GM21447 (cell line): ENCODE results near the gene RAB5IF.
"Not testable (repeated sequence)": the region's sequence is repeated elsewhere in the genome, so short reads cannot be mapped to it uniquely, and the experiment has no call there.

ENCODE experiments used
- ATAC-seq: cut with Tn5 transposase; IDR thresholded peaks from one replicate; pipeline ENCODE4 v1.9.1; 2021; ENCODE audit not compliant: unreplicated experiment

RAB5IF gene

GRCh38 chr20:36605399-36606157 is at the start of gene RAB5IF:
Gene RAB5IF, plus strand, starts transcription at chr20:36605779. Its CDS starts 173 bp downstream, at chr20:36605952.
- ATAC-seq, result peak; percentile 78

GRCh38 chr20:36562724-36563123 is 42.9 kb upstream of the RAB5IF start:
- no peak for ATAC-seq

- no peak for ATAC-seq
These were observed 42.2 kb upstream of the RAB5IF start for GRCh38 chr20:36563374-36563773.

GRCh38 chr20:36564078-36564725 is 41.4 kb upstream of the RAB5IF start:
- ATAC-seq, result not testable (repeated sequence)

- ATAC-seq, result not testable (repeated sequence)
These were observed 40.9 kb upstream of the RAB5IF start for GRCh38 chr20:36564726-36565121.

- no peak for ATAC-seq
These were observed 40.1 kb upstream of the RAB5IF start for GRCh38 chr20:36565520-36565919.

GRCh38 chr20:36569847-36570429 is 35.6 kb upstream of the RAB5IF start:
- ATAC-seq, result no peak

GRCh38 chr20:36571564-36572504 is 33.7 kb upstream of the RAB5IF start:
- ATAC-seq, result no peak

GRCh38 chr20:36572701-36573102 is 32.9 kb upstream of the RAB5IF start:
- peak; percentile 12 for ATAC-seq

- peak; percentile 63 for ATAC-seq
These were observed 32.3 kb upstream of the RAB5IF start, which contains the start of gene TGIF2 for GRCh38 chr20:36573103-36573797. Gene TGIF2, plus strand, starts transcription at chr20:36573597. Its CDS starts 5,178 bp downstream, at chr20:36578775.

GRCh38 chr20:36573798-36574365 is 31.7 kb upstream of the RAB5IF start:
- no peak for ATAC-seq

GRCh38 chr20:36574366-36575135 is 31.0 kb upstream of the RAB5IF start:
- no peak for ATAC-seq

- ATAC-seq, result no peak
These were observed 29.5 kb upstream of the RAB5IF start for GRCh38 chr20:36576081-36576445.

- no peak for ATAC-seq
These were observed 27.1 kb upstream of the RAB5IF start for GRCh38 chr20:36578356-36579041.

GRCh38 chr20:36579996-36580545 is 25.5 kb upstream of the RAB5IF start:
- no peak for ATAC-seq

GRCh38 chr20:36582322-36582721 is 23.3 kb upstream of the RAB5IF start:
- ATAC-seq, result no peak

GRCh38 chr20:36582821-36583220 is 22.8 kb upstream of the RAB5IF start:
- no peak for ATAC-seq

- no peak for ATAC-seq
These were observed 21.5 kb upstream of the RAB5IF start for GRCh38 chr20:36584018-36584481.
